LNCAP (cell line): ENCODE data around the gene IL12RB1.

Source experiments
- TF ChIP-seq, protein P1 (sequence below): fragments of 450-650 bp; IDR thresholded peaks from 2 replicates; pipeline ENCODE4 v1.5.1; 2017; ENCODE audit warnings: mild to moderate bottlenecking

IL12RB1 gene

DNA sequence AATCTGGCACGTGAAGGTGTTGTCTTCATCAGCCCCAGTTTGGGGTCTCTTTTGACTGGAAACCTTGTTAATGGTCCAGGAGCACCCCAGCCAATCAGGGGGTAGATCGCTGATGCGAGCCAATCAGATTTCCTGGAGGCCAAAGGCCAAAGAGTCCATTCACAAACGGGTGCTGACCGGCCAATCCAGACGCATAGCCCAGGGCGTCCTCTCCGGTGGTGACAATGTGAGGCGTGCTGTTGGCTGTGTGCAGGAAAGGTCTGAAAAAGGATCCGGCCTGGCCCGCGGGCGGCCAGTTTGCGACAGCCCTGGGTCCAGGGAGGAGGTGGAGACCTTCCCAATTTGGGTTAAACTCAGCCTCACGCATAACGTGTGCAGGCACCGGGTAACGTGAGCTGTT lies 14.0 kb upstream of the IL12RB1 start:
- TF ChIP-seq, protein P1, sequence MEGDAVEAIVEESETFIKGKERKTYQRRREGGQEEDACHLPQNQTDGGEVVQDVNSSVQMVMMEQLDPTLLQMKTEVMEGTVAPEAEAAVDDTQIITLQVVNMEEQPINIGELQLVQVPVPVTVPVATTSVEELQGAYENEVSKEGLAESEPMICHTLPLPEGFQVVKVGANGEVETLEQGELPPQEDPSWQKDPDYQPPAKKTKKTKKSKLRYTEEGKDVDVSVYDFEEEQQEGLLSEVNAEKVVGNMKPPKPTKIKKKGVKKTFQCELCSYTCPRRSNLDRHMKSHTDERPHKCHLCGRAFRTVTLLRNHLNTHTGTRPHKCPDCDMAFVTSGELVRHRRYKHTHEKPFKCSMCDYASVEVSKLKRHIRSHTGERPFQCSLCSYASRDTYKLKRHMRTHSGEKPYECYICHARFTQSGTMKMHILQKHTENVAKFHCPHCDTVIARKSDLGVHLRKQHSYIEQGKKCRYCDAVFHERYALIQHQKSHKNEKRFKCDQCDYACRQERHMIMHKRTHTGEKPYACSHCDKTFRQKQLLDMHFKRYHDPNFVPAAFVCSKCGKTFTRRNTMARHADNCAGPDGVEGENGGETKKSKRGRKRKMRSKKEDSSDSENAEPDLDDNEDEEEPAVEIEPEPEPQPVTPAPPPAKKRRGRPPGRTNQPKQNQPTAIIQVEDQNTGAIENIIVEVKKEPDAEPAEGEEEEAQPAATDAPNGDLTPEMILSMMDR = no peak

- TF ChIP-seq, protein P1 = no peak
These were observed 12.9 kb upstream of the IL12RB1 start for GRCh38 chr19:18099623-18099995.

DNA sequence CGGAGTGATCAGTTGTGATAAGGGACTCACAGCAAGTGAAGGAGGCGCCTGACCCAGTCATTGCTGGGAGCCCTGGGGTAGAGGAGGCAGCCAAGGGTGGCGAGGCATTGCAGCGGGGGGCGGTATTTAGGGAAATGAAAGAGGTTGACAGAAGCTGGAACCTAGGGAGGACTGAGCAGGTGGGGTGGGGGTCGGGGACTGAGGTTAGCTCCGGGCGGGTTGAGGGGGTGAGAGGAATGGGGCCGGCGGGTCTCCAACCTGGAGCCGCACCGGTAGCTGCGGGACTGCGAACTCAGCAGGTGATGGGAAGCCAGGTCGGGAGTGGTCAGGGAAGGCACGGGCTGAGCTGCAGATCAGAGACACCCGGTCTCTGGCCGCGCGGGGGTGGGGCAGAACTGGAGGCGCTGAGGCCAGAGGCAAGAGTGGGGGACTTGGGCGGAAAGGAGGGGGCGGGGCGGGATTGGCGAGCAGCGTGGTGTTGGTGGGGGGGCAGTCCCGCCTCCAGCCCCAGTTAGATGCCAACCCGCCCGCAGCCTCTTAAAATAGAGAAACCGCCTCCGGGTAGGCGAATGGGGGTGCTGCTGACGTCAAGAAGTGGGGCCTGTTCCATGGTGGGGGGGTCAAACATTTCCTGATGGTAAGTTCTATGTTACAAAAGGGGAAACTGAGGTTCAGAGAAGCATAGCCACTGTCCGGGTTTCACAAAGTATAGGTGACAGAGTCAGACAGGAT lies 12.3 kb upstream of the IL12RB1 start:
- TF ChIP-seq, protein P1 = no peak

- TF ChIP-seq, protein P1 = no peak
These were observed 11.5 kb upstream of the IL12RB1 start for GRCh38 chr19:18097993-18098890.

DNA sequence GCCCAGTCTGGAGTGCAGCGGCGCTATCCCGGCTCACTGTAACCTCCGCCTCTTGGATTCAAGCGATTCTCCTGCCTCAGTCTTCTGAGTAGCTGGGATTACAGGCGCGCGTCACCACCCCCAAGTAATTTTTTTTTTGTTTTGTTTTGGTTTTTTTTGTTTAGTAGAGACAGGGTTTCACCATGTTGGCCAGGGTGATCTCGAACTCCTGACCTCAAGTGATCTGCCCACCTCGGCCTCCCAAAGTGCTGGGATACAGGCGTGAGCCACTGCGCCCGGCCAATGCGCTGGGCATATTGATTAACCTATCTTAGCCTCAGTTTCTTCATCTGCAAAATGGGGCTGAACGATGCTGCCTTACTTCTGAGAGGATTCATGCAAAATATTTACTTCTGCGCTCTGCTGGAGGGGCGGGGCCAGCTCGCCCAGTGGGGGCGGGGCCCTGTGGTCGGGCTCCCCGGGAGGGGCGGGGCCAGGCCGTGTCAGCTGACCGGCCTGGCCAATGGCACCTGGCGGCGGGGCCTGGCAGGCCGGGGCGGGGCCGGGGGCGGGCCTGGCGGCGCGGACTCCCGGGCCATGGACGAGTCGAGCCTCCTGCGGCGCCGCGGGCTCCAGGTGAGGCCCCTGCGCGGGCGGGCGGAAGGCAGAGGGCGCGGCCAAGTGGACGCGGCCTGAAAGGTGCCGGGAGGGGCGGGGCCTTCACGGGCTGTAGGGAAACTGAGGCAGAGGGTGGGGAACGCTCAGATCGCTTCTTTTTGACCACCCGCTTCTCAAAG lies 10.7 kb upstream of the IL12RB1 start, which contains the start of gene MAST3:
Gene MAST3 (plus strand): TSS at position 562 of the 776 bp plus-strand sequence. CDS start 15 bp downstream, at position 577.
- TF ChIP-seq, protein P1 = no peak

- TF ChIP-seq, protein P1 = no peak
These were observed 9.5 kb upstream of the IL12RB1 start for GRCh38 chr19:18096258-18096657.

DNA sequence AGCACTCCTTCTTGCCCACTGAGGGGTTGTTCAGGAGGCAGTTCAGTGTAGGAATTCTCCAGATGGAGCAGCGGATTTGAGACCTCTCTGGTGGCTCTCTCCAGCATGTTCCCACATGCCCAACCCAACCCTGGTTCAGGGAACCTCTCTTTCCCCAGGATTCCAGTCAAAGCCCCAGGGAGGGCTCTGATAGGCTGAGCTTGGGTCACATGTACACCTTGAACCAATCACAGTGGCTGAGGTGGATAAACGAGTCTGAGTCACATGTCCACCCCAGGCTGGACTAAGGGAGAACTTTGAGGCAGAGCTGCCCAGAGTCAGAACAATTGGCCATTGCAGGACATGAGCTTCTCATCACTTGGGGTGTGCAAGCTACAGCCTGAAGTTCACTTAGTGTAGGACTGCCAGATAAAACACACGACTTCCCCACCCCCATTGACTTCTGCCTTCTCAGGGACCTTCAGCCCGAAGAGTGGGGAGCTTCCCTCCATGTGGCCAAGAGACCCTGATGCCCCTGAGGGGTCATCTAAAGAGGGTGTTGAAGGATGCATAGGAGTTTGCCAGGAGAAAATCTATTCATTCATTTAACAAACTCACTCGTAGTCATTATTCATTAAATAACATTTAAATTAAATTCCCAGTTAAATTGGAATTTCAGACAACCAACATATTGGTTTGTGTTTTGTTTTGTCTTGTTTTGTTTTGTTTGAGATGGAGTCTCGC lies 6.9 kb upstream of the IL12RB1 start:
- TF ChIP-seq, protein P1 = no peak
